PC-9 (cell line): ENCODE results near the gene PHOSPHO1.

Experiments used
- CTCF ChIP-seq: fragments of 200-600 bp; sonication (generic); conservative IDR thresholded peaks from 2 replicates; pipeline ENCODE4 v1.6.1; 2017; ENCODE audit warnings: mixed run types, antibody characterized with exemption, mild to moderate bottlenecking, moderate library complexity
- EZH2 ChIP-seq: fragments of 200-600 bp; sonication (generic); IDR thresholded peaks from 2 replicates; pipeline ENCODE4 v1.8.0; 2017; ENCODE audit warnings: antibody characterized with exemption, low read depth

- TF ChIP-seq CTCF (no peak), EZH2 (no peak)
These were observed 27.8 kb upstream of the PHOSPHO1 start for GRCh38 chr17:49258394-49258793.
